ENCODE measurements around the gene CLCN4.

GRCh38 chrX:10168226-10168625 is 11.5 kb downstream of the CLCN4 start:
- no peak for TF ChIP-seq POLR2AphosphoS5 (IDR thresholded peaks at IDR 0.05)
- TF ChIP-seq POLR2A (IDR thresholded peaks at IDR 0.05), result no peak
